Suprapubic skin (tissue), 3 donors: ENCODE measurements around the gene HNRNPA1.

Source experiments
- CTCF ChIP-seq, 2 donors: fragments of 200-600 bp in 1 of 2; fragments of 450-650 bp in 1 of 2; sonication (generic) in 1 of 2; IDR thresholded peaks; one replicate each; pipeline ENCODE4 v1.5.1; 2016 to 2019; ENCODE audit warnings: antibody characterized with exemption in 2 of 2, mild to moderate bottlenecking in 1 of 2, moderate library complexity in 1 of 2
- POLR2AphosphoS5 ChIP-seq, 3 donors: sonication (generic); formaldehyde crosslinking; IDR thresholded peaks; one replicate each; pipeline ENCODE4 v1.6.1; 2017; ENCODE audit warnings: antibody characterized with exemption in 3 of 3

GRCh38 chr12:54331461-54331860, 50.9 kb downstream of the HNRNPA1 start:
- TF ChIP-seq CTCF (IDR thresholded peaks at IDR 0.05), result no peak
- TF ChIP-seq POLR2AphosphoS5 (IDR thresholded peaks at IDR 0.05), result no peak
